Panc1 (cell line): ENCODE measurements around the gene ALDH3A1. TPM values are rescaled to one million over a fixed set of nuclear protein-coding genes. Genes with fewer than 3 reads are reported as not detected.

Experiments
- ATAC-seq: fragments of 200-7000 bp; cut with Tn5 transposase; 2 replicates; pipeline ENCODE4 v1.9.1; 2020; ENCODE audit warnings: mild to moderate bottlenecking, moderate library complexity
- BruUV-seq: library from RNA; stranded (reverse); fragments of 400-500 nt; replicated peaks from 2 replicates; lab custom pipeline; 2021; lab: Mats Ljungman, UMichigan
- CTCF ChIA-PET: fragments of 300-600 bp; sonication (Branson Sonifier 250); formaldehyde crosslinking; loops from one replicate; lab custom pipeline; 2022; ENCODE audit warnings: antibody characterized with exemption; lab: Charles Lee
- POLR2A ChIA-PET: fragments of 300-600 bp; sonication (Branson Sonifier 250); formaldehyde crosslinking; loops from one replicate; lab custom pipeline; 2022; ENCODE audit warnings: antibody characterized with exemption; lab: Charles Lee
- DNase-seq: peaks from one replicate; pipeline ENCODE4 v3.0.0-alpha.2; 2010; ENCODE audit warnings: low read depth, low spot score
- H3K27ac ChIP-seq: 2 replicates; pipeline ENCODE4 v1.5.1; 2011; ENCODE audit warnings: mild to moderate bottlenecking, low read length, inconsistent platforms
- H3K27me3 ChIP-seq: fragments of 200-500 bp; sonication (Bioruptor generic); 2 replicates; pipeline ENCODE4 v1.6.0; 2014; ENCODE audit warnings: low read length, inconsistent platforms; ENCODE audit not compliant: control insufficient read depth, insufficient read depth
- H3K36me3 ChIP-seq: fragments of 200-500 bp; sonication (Bioruptor generic); 2 replicates; pipeline ENCODE4 v1.5.1; 2014; ENCODE audit warnings: inconsistent platforms, mild to moderate bottlenecking, low read length, moderate library complexity; ENCODE audit not compliant: control insufficient read depth, insufficient read depth
- H3K4me1 ChIP-seq: 2 replicates; pipeline ENCODE4 v1.5.1; 2011; ENCODE audit warnings: inconsistent platforms, mild to moderate bottlenecking, low read length, moderate library complexity; ENCODE audit not compliant: control insufficient read depth, insufficient read depth
- H3K4me3 ChIP-seq, 2 experiments: 2 replicates each; pipeline ENCODE4 v1.5.1; 2011 to 2012; ENCODE audit warnings: low read depth in 2 of 2, low read length in 2 of 2, mild to moderate bottlenecking in 2 of 2, inconsistent platforms in 1 of 2, moderate library complexity in 1 of 2
- H3K9me3 ChIP-seq: fragments of 200-500 bp; sonication (Bioruptor generic); 2 replicates; pipeline ENCODE4 v1.5.1; 2014; ENCODE audit warnings: low read depth, mild to moderate bottlenecking, inconsistent platforms, low read length, moderate library complexity; ENCODE audit not compliant: control insufficient read depth, insufficient read depth
- POLR2AphosphoS5 ChIP-seq: IDR thresholded peaks from 2 replicates; pipeline ENCODE4 v1.6.1; 2012; ENCODE audit warnings: mild to moderate bottlenecking, low read depth, low read length, moderate library complexity
- SIN3A ChIP-seq: IDR thresholded peaks from 2 replicates; pipeline ENCODE4 v1.6.1; 2012; ENCODE audit warnings: low read depth, mild to moderate bottlenecking, low read length, moderate library complexity, borderline replicate concordance; ENCODE audit not compliant: insufficient read depth
- TCF7L2 ChIP-seq: IDR thresholded peaks from 2 replicates; pipeline ENCODE4 v1.6.1; 2011; ENCODE audit warnings: mild to moderate bottlenecking, low read depth, low read length, inconsistent platforms
- in situ Hi-C: cut with HindIII; loops from 2 replicates; pipeline ENCODE4 v1.10.0; 2016; ENCODE audit warnings: low sequenced_read_pairs, low pct_unique_long_range_greater_than_20kb
- intact Hi-C: fragments of 100-400 bp; cut with micrococcal nuclease; formaldehyde crosslinking; loops from one replicate; pipeline ENCODE4 v1.10.0; 2022; ENCODE audit not compliant: unreplicated experiment
- total RNA-seq: library from RNA; stranded (reverse); gene quantifications from one replicate; pipeline ENCODE4 v1.2.1, GENCODE V29; 2021; ENCODE audit not compliant: unreplicated experiment
- TF ChIP-seq, protein P1 (sequence below): fragments of 450-650 bp; IDR thresholded peaks from 2 replicates; pipeline ENCODE4 v1.5.1; 2017; ENCODE audit warnings: mild to moderate bottlenecking
- TF ChIP-seq, protein P2 (sequence below), 2 experiments: IDR thresholded peaks; 2 replicates each; pipeline ENCODE4 v1.6.1; 2011 to 2012; ENCODE audit warnings: low read depth in 2 of 2, control low read depth in 1 of 2, low read length in 1 of 2, mild to moderate bottlenecking in 1 of 2, moderate library complexity in 1 of 2; ENCODE audit not compliant: insufficient read depth in 1 of 2

The ALDH3A1 gene
- total RNA-seq, 1 experiment from 2014 or later: 0.21 TPM

DNA sequence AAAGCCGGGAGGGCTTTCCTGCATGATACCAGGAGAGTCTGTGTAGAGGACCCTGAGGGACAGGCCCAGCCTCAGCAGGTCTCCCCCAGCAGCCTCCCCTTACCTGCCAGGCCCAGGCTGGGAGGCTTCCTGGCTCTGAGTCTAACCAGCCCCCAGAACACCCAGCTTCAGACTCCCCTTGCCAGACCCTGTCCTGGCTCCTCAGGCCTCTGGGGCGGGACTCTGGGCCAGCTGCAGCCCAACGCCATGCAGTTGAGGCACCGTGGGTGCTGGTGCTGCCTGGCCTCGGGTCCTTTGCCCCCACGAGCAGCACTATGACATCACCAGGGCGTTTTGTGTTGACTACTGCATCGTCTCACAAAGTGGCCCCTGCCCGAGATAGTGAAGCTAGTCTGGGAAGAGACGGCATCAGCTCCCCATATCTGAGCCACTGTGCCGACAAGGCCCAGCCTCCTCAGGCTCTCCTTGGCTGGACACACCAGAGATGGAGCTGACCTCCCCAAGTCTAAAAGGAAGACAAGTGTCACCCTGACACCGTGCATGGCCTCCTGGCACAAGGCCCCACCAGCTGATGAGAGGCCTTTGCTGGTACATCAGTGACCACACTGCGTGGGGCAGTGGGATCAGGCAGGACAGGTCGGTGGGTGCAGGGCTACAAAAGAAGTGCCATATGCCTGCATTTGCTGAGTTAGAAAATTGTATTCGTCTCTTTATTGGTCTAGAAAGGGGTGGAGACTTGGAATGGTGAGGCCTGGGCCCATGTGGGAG, 10.6 kb downstream of the ALDH3A1 start:
- no peaks in the 10 kb centered on the region for H3K36me3 ChIP-seq
- H3K27ac ChIP-seq: no peak overlapping the region
- in situ Hi-C loops (no loop called here), intact Hi-C loops (no loop called here)
- no TSS peak for BruUV-seq
- no peaks in the 10 kb centered on the region for H3K9me3 ChIP-seq
- ChIA-PET CTCF (no interaction called here), POLR2A (no interaction called here)
- DNase-seq (no peak), ATAC-seq (no peak)
- TF ChIP-seq, protein P1, sequence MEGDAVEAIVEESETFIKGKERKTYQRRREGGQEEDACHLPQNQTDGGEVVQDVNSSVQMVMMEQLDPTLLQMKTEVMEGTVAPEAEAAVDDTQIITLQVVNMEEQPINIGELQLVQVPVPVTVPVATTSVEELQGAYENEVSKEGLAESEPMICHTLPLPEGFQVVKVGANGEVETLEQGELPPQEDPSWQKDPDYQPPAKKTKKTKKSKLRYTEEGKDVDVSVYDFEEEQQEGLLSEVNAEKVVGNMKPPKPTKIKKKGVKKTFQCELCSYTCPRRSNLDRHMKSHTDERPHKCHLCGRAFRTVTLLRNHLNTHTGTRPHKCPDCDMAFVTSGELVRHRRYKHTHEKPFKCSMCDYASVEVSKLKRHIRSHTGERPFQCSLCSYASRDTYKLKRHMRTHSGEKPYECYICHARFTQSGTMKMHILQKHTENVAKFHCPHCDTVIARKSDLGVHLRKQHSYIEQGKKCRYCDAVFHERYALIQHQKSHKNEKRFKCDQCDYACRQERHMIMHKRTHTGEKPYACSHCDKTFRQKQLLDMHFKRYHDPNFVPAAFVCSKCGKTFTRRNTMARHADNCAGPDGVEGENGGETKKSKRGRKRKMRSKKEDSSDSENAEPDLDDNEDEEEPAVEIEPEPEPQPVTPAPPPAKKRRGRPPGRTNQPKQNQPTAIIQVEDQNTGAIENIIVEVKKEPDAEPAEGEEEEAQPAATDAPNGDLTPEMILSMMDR: no peak
- TF ChIP-seq, protein P2, sequence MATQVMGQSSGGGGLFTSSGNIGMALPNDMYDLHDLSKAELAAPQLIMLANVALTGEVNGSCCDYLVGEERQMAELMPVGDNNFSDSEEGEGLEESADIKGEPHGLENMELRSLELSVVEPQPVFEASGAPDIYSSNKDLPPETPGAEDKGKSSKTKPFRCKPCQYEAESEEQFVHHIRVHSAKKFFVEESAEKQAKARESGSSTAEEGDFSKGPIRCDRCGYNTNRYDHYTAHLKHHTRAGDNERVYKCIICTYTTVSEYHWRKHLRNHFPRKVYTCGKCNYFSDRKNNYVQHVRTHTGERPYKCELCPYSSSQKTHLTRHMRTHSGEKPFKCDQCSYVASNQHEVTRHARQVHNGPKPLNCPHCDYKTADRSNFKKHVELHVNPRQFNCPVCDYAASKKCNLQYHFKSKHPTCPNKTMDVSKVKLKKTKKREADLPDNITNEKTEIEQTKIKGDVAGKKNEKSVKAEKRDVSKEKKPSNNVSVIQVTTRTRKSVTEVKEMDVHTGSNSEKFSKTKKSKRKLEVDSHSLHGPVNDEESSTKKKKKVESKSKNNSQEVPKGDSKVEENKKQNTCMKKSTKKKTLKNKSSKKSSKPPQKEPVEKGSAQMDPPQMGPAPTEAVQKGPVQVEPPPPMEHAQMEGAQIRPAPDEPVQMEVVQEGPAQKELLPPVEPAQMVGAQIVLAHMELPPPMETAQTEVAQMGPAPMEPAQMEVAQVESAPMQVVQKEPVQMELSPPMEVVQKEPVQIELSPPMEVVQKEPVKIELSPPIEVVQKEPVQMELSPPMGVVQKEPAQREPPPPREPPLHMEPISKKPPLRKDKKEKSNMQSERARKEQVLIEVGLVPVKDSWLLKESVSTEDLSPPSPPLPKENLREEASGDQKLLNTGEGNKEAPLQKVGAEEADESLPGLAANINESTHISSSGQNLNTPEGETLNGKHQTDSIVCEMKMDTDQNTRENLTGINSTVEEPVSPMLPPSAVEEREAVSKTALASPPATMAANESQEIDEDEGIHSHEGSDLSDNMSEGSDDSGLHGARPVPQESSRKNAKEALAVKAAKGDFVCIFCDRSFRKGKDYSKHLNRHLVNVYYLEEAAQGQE (IDR thresholded peaks at IDR 0.05; ENCODE audit: insufficient read depth in 1 of 2, low read depth in 2 of 2, low read length in 1 of 2): no peak
- TF ChIP-seq SIN3A: no peak
- TF ChIP-seq TCF7L2: no peak
- TF ChIP-seq POLR2AphosphoS5: no peak
- no peak overlapping the region for H3K4me3 ChIP-seq
- H3K4me1 ChIP-seq: no peaks in the 10 kb centered on the region
- H3K27me3 ChIP-seq: no peaks in the 10 kb centered on the region

DNA sequence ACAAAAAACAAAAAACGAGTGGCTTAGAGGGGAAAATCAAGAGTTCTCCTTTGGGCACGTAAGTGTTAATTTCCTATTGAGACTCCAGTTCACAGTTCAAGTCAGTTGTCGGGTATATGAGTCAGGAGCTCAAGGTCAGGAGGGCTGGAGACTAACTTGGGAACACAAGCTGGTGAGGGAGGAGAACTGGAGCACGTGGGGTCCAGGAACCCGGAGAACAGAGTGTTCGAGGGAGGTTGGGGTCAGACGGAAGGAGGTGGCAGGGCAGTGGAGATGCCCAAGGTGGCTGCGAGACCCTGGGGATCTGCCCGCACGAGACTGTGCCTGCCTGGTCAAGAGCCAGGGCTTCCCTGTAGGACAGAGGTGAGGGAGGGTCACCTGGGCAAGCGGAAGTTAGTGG, 12.0 kb downstream of the ALDH3A1 start:
- in situ Hi-C loops: no loop called here
- no peak for DNase-seq
- intact Hi-C loops: no loop called here
- no TSS peak for BruUV-seq
- TF ChIP-seq, protein P2 (IDR thresholded peaks at IDR 0.05; ENCODE audit: insufficient read depth in 1 of 2, low read depth in 2 of 2, low read length in 1 of 2): no peak
- no peak for TF ChIP-seq SIN3A
- no peak for TF ChIP-seq POLR2AphosphoS5
- TF ChIP-seq TCF7L2: no peak
- TF ChIP-seq, protein P1: no peak
- Histone ChIP-seq H3K9me3 (no peaks in the 10 kb centered on the region), H3K27me3 (no peaks in the 10 kb centered on the region), H3K27ac (no peak overlapping the region; the same call in 1 of the 2 replicates), H3K36me3 (no peaks in the 10 kb centered on the region), H3K4me1 (no peaks in the 10 kb centered on the region), H3K4me3 (no peak overlapping the region)
- ATAC-seq: no peak
- ChIA-PET CTCF (no interaction called here), POLR2A (no interaction called here)
